H9 (cell line): ENCODE results near the gene DLG2. TPM values are rescaled to one million over a fixed set of nuclear protein-coding genes. Genes with fewer than 3 reads are reported as not detected.

Experiments
- DNase-seq: peaks from one replicate; pipeline ENCODE4 v3.0.0-alpha.2; 2017
- H2AFZ ChIP-seq: one replicate; pipeline ENCODE4 v1.6.1; 2013; ENCODE audit warnings: mild to moderate bottlenecking, low read length, control low read depth, moderate library complexity
- H2AK5ac ChIP-seq: 2 replicates; pipeline ENCODE4 v1.6.1; 2013; ENCODE audit warnings: low read length, control low read depth, mixed read lengths; ENCODE audit not compliant: insufficient read length
- H2BK120ac ChIP-seq: one replicate; pipeline ENCODE4 v1.6.1; 2013; ENCODE audit warnings: low read depth, mild to moderate bottlenecking, low read length, control low read depth, inconsistent platforms; ENCODE audit not compliant: poor library complexity, severe bottlenecking
- H2BK12ac ChIP-seq: 2 replicates; pipeline ENCODE4 v1.6.1; 2013; ENCODE audit warnings: low read length, control low read depth, mixed read lengths, low read depth; ENCODE audit not compliant: insufficient read length
- H2BK15ac ChIP-seq: 2 replicates; pipeline ENCODE4 v1.6.1; 2013; ENCODE audit warnings: low read depth, low read length, control low read depth
- H2BK20ac ChIP-seq: one replicate; pipeline ENCODE4 v1.6.1; 2013; ENCODE audit warnings: low read depth, mild to moderate bottlenecking, low read length, control low read depth, inconsistent platforms; ENCODE audit not compliant: poor library complexity, severe bottlenecking
- H2BK5ac ChIP-seq: 2 replicates; pipeline ENCODE4 v1.6.1; 2013; ENCODE audit warnings: low read length, control low read depth, mixed read lengths; ENCODE audit not compliant: insufficient read length
- H3K14ac ChIP-seq: 2 replicates; pipeline ENCODE4 v1.6.1; 2013; ENCODE audit warnings: low read length, control low read depth; ENCODE audit not compliant: insufficient read depth
- H3K18ac ChIP-seq: 2 replicates; pipeline ENCODE4 v1.6.1; 2013; ENCODE audit warnings: low read depth, mild to moderate bottlenecking, mixed read lengths, low read length, control low read depth; ENCODE audit not compliant: insufficient read length
- H3K23ac ChIP-seq: 2 replicates; pipeline ENCODE4 v1.6.1; 2013; ENCODE audit warnings: low read length, control low read depth, mixed read lengths, low read depth; ENCODE audit not compliant: insufficient read length
- H3K23me2 ChIP-seq: 2 replicates; pipeline ENCODE4 v1.6.1; 2013; ENCODE audit warnings: low read depth, mild to moderate bottlenecking, mixed read lengths, low read length, control low read depth; ENCODE audit not compliant: insufficient read length, poor library complexity, severe bottlenecking
- H3K27ac ChIP-seq: 2 replicates; pipeline ENCODE4 v1.5.1; 2013; ENCODE audit warnings: low read length, control low read depth, mixed read lengths, low read depth; ENCODE audit not compliant: insufficient read length
- H3K27me3 ChIP-seq: 2 replicates; pipeline ENCODE4 v1.6.1; 2013; ENCODE audit warnings: low read length, control low read depth, inconsistent platforms; ENCODE audit not compliant: insufficient read depth
- H3K4ac ChIP-seq: 2 replicates; pipeline ENCODE4 v1.6.1; 2013; ENCODE audit warnings: low read depth, mild to moderate bottlenecking, control low read depth, inconsistent platforms, low read length, moderate library complexity
- H3K4me1 ChIP-seq: 2 replicates; pipeline ENCODE4 v1.6.1; 2013; ENCODE audit warnings: low read length, control low read depth, inconsistent platforms; ENCODE audit not compliant: insufficient read depth
- H3K4me2 ChIP-seq: 2 replicates; pipeline ENCODE4 v1.6.1; 2013; ENCODE audit warnings: low read length, control low read depth, mixed read lengths; ENCODE audit not compliant: insufficient read length, insufficient read depth
- H3K56ac ChIP-seq: 2 replicates; pipeline ENCODE4 v1.6.1; 2013; ENCODE audit warnings: low read depth, mild to moderate bottlenecking, mixed read lengths, low read length, control low read depth; ENCODE audit not compliant: insufficient read length
- H3K79me1 ChIP-seq: 2 replicates; pipeline ENCODE4 v1.6.1; 2013; ENCODE audit warnings: low read depth, mild to moderate bottlenecking, moderate library complexity, low read length, control low read depth, inconsistent platforms; ENCODE audit not compliant: insufficient read depth, poor library complexity, severe bottlenecking
- H3K79me2 ChIP-seq: 2 replicates; pipeline ENCODE4 v1.6.1; 2013; ENCODE audit warnings: low read length, control low read depth, inconsistent platforms; ENCODE audit not compliant: insufficient read depth
- H3K9ac ChIP-seq: 2 replicates; pipeline ENCODE4 v1.6.1; 2013; ENCODE audit warnings: low read length, control low read depth, mixed read lengths; ENCODE audit not compliant: insufficient read length; ENCODE audit errors: extremely low read depth
- H3K9me3 ChIP-seq: one replicate; pipeline ENCODE4 v1.6.1; 2013; ENCODE audit warnings: low read depth, low read length, inconsistent platforms; ENCODE audit not compliant: control insufficient read depth
- H3T11ph ChIP-seq: one replicate; pipeline ENCODE4 v1.6.1; 2013; ENCODE audit warnings: mild to moderate bottlenecking, low read length, control low read depth, inconsistent platforms
- H4K20me1 ChIP-seq: one replicate; pipeline ENCODE4 v1.6.1; 2013; ENCODE audit not compliant: control insufficient read depth, insufficient read length, insufficient read depth
- H4K5ac ChIP-seq: 2 replicates; pipeline ENCODE4 v1.6.1; 2013; ENCODE audit warnings: low read depth, mild to moderate bottlenecking, mixed read lengths, low read length, control low read depth; ENCODE audit not compliant: insufficient read length
- H4K8ac ChIP-seq: replicated peaks from 2 replicates; pipeline ENCODE4 v1.6.1; 2013; ENCODE audit warnings: low read length, control low read depth, mixed read lengths, low read depth; ENCODE audit not compliant: insufficient read length
- H4K91ac ChIP-seq: 2 replicates; pipeline ENCODE4 v1.6.1; 2013; ENCODE audit warnings: low read depth, mild to moderate bottlenecking, moderate library complexity, mixed read lengths, low read length, control low read depth; ENCODE audit not compliant: insufficient read length
- H3K27ac Mint-ChIP-seq, 3 experiments: 2 replicates in 2 of 3; 3 replicates in 1 of 3; pipeline ENCODE4 v1.8.0; 2020 to 2021; ENCODE audit warnings: mixed read lengths in 3 of 3, mild to moderate bottlenecking in 1 of 3, moderate library complexity in 1 of 3
- H3K27me3 Mint-ChIP-seq: 2 replicates; pipeline ENCODE4 v1.8.0; 2021; ENCODE audit warnings: low read depth, mild to moderate bottlenecking, moderate library complexity, mixed read lengths
- H3K36me3 Mint-ChIP-seq, 3 experiments: 2 replicates in 2 of 3; 3 replicates in 1 of 3; pipeline ENCODE4 v1.8.0; 2020 to 2021; ENCODE audit warnings: low read depth in 3 of 3, mixed read lengths in 3 of 3; ENCODE audit not compliant: insufficient read depth in 1 of 3
- H3K4me1 Mint-ChIP-seq, 2 experiments: 2 replicates each; pipeline ENCODE4 v1.8.0; 2020; ENCODE audit warnings: mixed read lengths in 2 of 2
- H3K4me3 Mint-ChIP-seq, 2 experiments: 2 replicates in 1 of 2; 3 replicates in 1 of 2; pipeline ENCODE4 v1.8.0; 2020 to 2021; ENCODE audit warnings: mild to moderate bottlenecking in 2 of 2, mixed read lengths in 2 of 2, moderate library complexity in 1 of 2
- H3K9me3 Mint-ChIP-seq, 2 experiments: 2 replicates in 1 of 2; 3 replicates in 1 of 2; pipeline ENCODE4 v1.8.0; 2020; ENCODE audit warnings: mild to moderate bottlenecking in 2 of 2, mixed read lengths in 2 of 2, moderate library complexity in 1 of 2
- WGBS: extraction: QIAGEN DNeasy Blood & Tissue Kit; methylation state at CpG from one replicate; pipeline ENCODE4 v1.1.7; 2013; ENCODE audit warnings: missing lambda C conversion rate, low lambda C conversion rate, mixed read lengths; ENCODE audit not compliant: insufficient read length; ENCODE audit errors: extremely low coverage; 5-methylcytosine and 5-hydroxymethylcytosine counted together
- total RNA-seq: library from RNA; stranded (reverse); gene quantifications from 2 replicates; pipeline ENCODE4 v1.2.1, GENCODE V29; 2021
- TF ChIP-seq, protein P1 (sequence below): fragments of 200-600 bp; sonication (generic); conservative IDR thresholded peaks from 3 replicates; pipeline ENCODE4 v1.8.0; 2021; ENCODE audit warnings: antibody characterized with exemption, mild to moderate bottlenecking

DLG2 gene
- total RNA-seq, 1 experiment from 2014 or later, result 8.0 TPM

DNA sequence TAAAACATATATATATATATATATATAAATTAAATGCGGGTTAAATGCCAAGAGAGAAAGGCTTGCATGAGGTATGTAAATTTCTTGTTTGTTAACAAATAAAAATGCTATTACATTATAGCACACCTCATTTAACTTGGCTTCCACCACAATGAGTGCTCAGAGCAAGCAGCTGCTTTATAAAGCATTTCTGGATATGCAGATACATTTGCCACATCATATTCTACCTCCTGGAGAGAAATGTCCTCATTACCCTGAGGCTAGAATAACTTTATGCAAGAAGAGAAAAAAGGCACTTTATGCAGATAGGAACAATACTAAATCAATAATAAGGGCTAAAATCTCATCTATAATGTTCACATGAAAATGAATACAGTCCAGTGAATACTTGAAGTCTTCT, 2159.3 kb downstream of the DLG2 start:
- TF ChIP-seq, protein P1, sequence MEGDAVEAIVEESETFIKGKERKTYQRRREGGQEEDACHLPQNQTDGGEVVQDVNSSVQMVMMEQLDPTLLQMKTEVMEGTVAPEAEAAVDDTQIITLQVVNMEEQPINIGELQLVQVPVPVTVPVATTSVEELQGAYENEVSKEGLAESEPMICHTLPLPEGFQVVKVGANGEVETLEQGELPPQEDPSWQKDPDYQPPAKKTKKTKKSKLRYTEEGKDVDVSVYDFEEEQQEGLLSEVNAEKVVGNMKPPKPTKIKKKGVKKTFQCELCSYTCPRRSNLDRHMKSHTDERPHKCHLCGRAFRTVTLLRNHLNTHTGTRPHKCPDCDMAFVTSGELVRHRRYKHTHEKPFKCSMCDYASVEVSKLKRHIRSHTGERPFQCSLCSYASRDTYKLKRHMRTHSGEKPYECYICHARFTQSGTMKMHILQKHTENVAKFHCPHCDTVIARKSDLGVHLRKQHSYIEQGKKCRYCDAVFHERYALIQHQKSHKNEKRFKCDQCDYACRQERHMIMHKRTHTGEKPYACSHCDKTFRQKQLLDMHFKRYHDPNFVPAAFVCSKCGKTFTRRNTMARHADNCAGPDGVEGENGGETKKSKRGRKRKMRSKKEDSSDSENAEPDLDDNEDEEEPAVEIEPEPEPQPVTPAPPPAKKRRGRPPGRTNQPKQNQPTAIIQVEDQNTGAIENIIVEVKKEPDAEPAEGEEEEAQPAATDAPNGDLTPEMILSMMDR, result no peak
- Mint-ChIP-seq H3K36me3 (no peaks in the 10 kb centered on the region), H3K27ac (no peak overlapping the region), H3K4me1 (no peaks in the 10 kb centered on the region), H3K4me3 (no peak overlapping the region), H3K27me3 (no peaks in the 10 kb centered on the region), H3K9me3 (no peaks in the 10 kb centered on the region)
- no CpG with 5 or more reads among the region's 1 CpG for WGBS
- H3K4me1 ChIP-seq, result no peaks in the 10 kb centered on the region
- no peak overlapping the region for H4K91ac ChIP-seq
- H3K56ac ChIP-seq, result no peak overlapping the region
- H3K4me2 ChIP-seq, result no peak overlapping the region
- H3K4ac ChIP-seq, result no peak overlapping the region
- H2AFZ ChIP-seq, result no peak overlapping the region
- H4K20me1 ChIP-seq, result no peaks in the 10 kb centered on the region
- H3K18ac ChIP-seq, result no peak overlapping the region
- H2BK120ac ChIP-seq, result no peak overlapping the region
- no peak for DNase-seq
- H3T11ph ChIP-seq, result no peak overlapping the region
- no peaks in the 10 kb centered on the region for H3K27me3 ChIP-seq
- H4K5ac ChIP-seq, result no peak overlapping the region
- no peak overlapping the region for H2AK5ac ChIP-seq
- H3K27ac ChIP-seq, result no peak overlapping the region
- no peak overlapping the region for H2BK15ac ChIP-seq
- no peaks in the 10 kb centered on the region for H3K23me2 ChIP-seq
- no peaks in the 10 kb centered on the region for H3K79me1 ChIP-seq
- no peaks in the 10 kb centered on the region for H3K79me2 ChIP-seq
- no peak overlapping the region for H2BK12ac ChIP-seq
- no peak overlapping the region for H3K14ac ChIP-seq
- H3K23ac ChIP-seq, result no peak overlapping the region
- no peak overlapping the region for H2BK5ac ChIP-seq
- H3K9me3 ChIP-seq, result no peaks in the 10 kb centered on the region
- no peak overlapping the region for H4K8ac ChIP-seq
- no peak overlapping the region for H3K9ac ChIP-seq
- no peak overlapping the region for H2BK20ac ChIP-seq
